Measurements from ENCODE around the gene TP53I11. TPM values are rescaled to one million over a fixed set of nuclear protein-coding genes. Genes with fewer than 3 reads are reported as not detected.

TP53I11 gene
- total RNA-seq, 1 experiment from 2014 or later = 42.4 TPM

GRCh38 chr11:44947114-44947513, 3.6 kb downstream of the TP53I11 start:
- POLR2A ChIA-PET = no interaction called here
- no peak for TF ChIP-seq MXD4 (CRISPR knock-in tag; IDR thresholded peaks at IDR 0.05; ENCODE audit: borderline replicate concordance)
- no peak for TF ChIP-seq NFYB (CRISPR knock-in tag; conservative IDR thresholded peaks at IDR 0.05; ENCODE audit: low read depth)
- TF ChIP-seq ZNF281 (CRISPR knock-in tag; IDR thresholded peaks at IDR 0.05) = no peak
- no peak for TF ChIP-seq USF1 (CRISPR knock-in tag; IDR thresholded peaks at IDR 0.05)
- TF ChIP-seq ZSCAN18 (CRISPR knock-in tag; IDR thresholded peaks at IDR 0.05) = no peak
- TF ChIP-seq E2F4 (CRISPR knock-in tag; IDR thresholded peaks at IDR 0.05; ENCODE audit: borderline replicate concordance, low read depth) = no peak
- no peak for TF ChIP-seq ATF2 (CRISPR knock-in tag; IDR thresholded peaks at IDR 0.05; ENCODE audit: borderline replicate concordance, low read depth)
- no peak for TF ChIP-seq USF2 (CRISPR knock-in tag; IDR thresholded peaks at IDR 0.05)
- no peak for TF ChIP-seq ZNF121 (CRISPR knock-in tag; IDR thresholded peaks at IDR 0.05)
- no peak for TF ChIP-seq ERG (CRISPR knock-in tag; IDR thresholded peaks at IDR 0.05)
- TF ChIP-seq ARID4B (CRISPR knock-in tag; IDR thresholded peaks at IDR 0.05; ENCODE audit: borderline replicate concordance) = no peak
- TF ChIP-seq OVOL2 (CRISPR knock-in tag; IDR thresholded peaks at IDR 0.05; ENCODE audit: borderline replicate concordance) = no peak
- no peak for TF ChIP-seq SMAD4 (CRISPR knock-in tag; IDR thresholded peaks at IDR 0.05)
- no peak for TF ChIP-seq ZNF396 (CRISPR knock-in tag; IDR thresholded peaks at IDR 0.05; ENCODE audit: borderline replicate concordance)
- CTCF ChIA-PET = interaction anchor here (1.1 to 6.5 kb wide), 12 partner anchors 8 to 163 kb away, joined by 3 to 70 read pairs (median 4); no protein-coding TSS in a partner anchor
- ATAC-seq = no peak
- H3K4me3 Mint-ChIP-seq = no peak overlapping the region
- no peaks in the 10 kb centered on the region for H3K9me3 Mint-ChIP-seq
- H3K4me1 Mint-ChIP-seq = peaks cover 62% of the 10 kb centered on the region
- no peaks in the 10 kb centered on the region for H3K27me3 Mint-ChIP-seq (ENCODE audit: low read depth)
- no peak overlapping the region for H3K27ac Mint-ChIP-seq
- no peaks in the 10 kb centered on the region for H3K36me3 Mint-ChIP-seq
- no peak for DNase-seq (ENCODE audit: low spot score)
